GM18909 (cell line): ENCODE results near the gene SLAMF7.
A peak's percentile ranks its signal among the peaks of the same experiment; 100 is the strongest.

Experiments used
- ATAC-seq: cut with Tn5 transposase; IDR thresholded peaks from one replicate; pipeline ENCODE4 v1.9.1; 2021; ENCODE audit warnings: mild to moderate bottlenecking; ENCODE audit not compliant: unreplicated experiment, poor library complexity

Gene SLAMF7

DNA sequence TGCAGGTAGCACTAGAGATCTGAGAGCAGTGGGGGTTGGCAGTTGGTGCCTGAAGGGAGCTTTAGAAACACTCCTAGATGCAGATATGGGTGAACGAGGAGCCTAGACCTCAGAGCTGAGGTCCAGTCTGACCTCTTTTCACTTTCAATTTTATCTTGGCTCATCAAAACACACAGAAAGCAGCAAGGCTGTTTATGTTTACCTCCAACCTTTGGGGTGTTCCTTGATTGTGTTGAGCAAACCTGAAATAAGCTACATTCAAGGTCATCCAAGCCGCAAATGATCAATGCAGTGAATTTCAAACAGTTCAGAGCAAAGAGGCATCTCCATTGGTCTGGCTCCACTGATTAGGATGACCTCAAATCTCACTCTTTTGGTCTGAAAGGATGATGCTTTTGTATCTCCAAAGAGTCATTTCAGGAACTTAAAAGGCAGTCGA is 58.2 kb downstream of the SLAMF7 start:
- peak; percentile 29 for ATAC-seq

DNA sequence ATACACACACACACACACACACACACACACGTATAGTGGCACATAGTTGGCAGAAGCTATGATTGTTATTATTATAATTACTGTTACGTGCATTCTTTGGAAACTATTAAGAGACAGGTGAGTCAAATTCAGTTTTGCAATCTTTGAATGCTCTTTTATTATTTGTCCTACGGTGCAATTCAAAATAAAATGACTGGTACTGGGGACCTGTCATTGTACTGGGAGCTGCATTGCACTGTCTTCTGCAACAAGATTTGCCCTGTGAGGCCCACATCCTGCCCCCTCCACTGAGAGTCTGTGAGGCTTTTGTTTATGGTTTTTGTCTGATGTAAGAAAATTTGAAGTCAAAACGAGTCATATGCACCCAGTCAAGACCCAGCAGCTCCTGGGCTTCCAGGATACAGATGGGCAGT is 58.8 kb downstream of the SLAMF7 start:
- ATAC-seq = no peak

DNA sequence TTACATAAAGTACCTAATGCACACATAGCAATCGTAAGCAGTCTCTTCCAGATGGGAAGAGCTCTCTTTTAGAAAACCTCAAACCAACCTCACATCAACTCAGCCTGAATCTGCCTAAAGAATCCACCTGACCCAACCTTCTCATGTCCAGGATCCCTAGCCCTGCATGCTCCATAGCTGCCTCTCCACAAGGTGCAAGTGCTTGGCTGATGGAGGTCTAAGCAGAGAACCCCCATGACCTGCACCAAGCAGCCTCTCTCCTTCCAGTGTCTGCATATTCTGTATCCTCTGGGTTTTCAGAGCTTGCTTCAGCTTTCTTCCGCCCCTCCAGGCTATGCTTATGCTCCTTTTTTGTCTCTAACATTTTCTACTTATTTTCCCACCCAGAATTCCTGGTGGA is 59.4 kb downstream of the SLAMF7 start:
- no peak for ATAC-seq

DNA sequence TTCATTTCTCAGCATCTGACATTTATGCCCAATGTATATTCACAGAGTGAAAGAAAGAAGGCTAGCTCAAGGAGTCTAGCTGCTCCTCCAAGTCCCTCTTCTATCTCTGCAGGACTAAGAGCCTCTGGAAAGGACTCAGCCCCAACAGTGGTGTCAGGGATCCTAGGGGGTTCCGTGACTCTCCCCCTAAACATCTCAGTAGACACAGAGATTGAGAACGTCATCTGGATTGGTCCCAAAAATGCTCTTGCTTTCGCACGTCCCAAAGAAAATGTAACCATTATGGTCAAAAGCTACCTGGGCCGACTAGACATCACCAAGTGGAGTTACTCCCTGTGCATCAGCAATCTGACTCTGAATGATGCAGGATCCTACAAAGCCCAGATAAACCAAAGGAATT is 60.6 kb downstream of the SLAMF7 start:
- ATAC-seq = no peak

DNA sequence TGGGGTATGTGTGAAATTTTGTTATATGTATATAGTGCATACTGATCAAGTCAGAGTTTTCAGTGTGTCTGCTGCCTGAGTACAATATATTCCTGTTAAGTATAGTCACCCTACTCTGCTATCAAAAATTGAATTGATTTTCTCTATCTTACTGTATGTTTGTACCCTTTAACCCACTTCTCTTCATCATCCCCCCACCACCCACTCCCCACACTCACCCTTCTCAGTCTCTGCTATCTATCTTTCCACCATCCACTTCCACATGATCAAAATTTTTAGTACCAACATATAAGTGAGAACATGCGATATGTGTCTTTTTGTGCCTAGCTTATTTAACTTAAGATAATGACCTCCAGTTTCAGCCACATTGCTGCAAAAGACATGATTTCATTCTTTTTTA is 61.1 kb downstream of the SLAMF7 start:
- no peak for ATAC-seq

DNA sequence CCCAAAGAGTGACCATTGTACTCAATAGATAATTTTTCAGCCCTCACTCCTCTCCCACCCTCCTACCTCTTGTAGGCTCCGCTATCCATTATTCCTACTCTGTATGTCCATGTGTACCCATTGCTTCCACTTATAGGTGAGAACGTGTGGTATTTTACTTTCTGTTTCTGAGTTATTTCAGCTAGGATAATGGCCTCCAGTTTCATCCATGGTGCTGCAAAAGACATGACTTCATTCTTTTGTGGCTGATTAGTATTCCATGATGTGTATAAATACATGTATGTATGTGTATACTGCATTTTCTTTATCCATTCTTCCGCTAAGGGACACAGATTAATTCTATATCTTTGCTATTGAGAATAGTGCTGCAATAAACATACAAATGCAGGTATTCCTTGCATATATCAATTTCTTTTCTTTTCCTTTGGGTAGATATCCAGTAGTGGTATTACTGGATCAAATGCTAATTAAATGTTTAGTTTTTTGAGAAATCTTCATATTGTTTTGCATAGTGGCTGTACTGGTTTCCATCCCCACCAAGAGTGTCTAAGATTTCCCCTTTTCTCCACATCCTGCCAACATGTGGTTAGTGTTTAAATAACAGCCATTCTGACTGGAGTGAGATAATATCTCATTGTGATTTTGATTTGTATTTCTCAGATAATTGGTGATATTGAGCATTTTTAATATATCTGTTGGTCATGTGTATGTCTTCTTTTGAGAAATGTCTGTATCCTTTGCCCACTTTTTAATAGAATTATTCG is 61.8 kb downstream of the SLAMF7 start:
- no peak for ATAC-seq

DNA sequence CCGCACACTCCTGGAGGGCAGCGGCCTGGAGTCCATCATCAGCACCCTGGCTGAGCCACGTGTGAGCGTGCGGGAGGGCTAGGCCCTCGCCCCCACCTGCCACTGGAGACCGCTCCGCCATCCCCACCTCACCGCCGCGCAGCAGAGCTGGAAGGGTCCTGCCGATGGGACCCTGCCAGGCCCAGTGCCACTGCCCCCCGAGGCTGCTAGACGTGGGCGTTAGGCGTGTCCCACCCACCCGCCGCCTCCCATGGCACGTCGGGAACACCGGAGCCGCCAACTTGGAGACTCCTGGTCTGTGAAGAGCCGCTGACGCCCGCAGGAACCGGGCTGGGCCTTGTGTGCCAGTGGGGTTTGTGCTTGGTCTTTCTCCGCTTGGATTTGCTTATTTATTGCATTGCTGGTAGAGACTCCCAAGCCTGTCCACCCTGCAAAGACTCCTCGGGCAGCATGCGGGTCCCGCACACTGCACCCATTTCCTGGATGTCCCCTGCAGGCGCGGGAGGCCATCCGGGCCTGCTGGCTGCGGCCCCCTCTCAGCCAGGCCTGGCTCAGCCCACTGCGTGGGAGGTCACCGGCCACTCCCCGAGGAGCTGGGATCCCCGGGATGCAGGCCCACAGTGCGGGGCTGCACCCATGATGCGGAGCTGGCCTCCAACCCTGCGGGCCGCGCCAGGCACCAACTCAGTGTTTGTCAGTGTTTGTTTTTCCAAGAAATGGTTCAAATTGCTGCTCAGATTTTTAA is 63.0 kb downstream of the SLAMF7 start:
- no peak for ATAC-seq
